Skeletal muscle cell (primary cell): ENCODE measurements around the gene NRROS.

Experiments
- DNase-seq: peaks from one replicate; pipeline ENCODE4 v3.0.0-alpha.2; 2010; ENCODE audit warnings: low read depth
- H3K4me3 ChIP-seq: 2 replicates; pipeline ENCODE4 v1.5.1; 2011; ENCODE audit warnings: low read depth, mild to moderate bottlenecking, control low read depth, low read length, moderate library complexity

Gene NRROS

GRCh38 chr3:196667056-196667825 is 27.7 kb downstream of the NRROS start:
- DNase-seq: no peak
- no peak overlapping the region for H3K4me3 ChIP-seq

- no peak for DNase-seq
- no peak overlapping the region for H3K4me3 ChIP-seq
Measured at GRCh38 chr3:196670339-196670738, 30.8 kb downstream of the NRROS start.

GRCh38 chr3:196673632-196674031 is 34.1 kb downstream of the NRROS start:
- H3K4me3 ChIP-seq: no peak overlapping the region

GRCh38 chr3:196677353-196677752 is 37.9 kb downstream of the NRROS start:
- DNase-seq: no peak
- no peak overlapping the region for H3K4me3 ChIP-seq

More at GRCh38 chr3:196673632-196674031, 34.1 kb downstream of the NRROS start:
- no peak for DNase-seq

GRCh38 chr3:196677931-196678330 is 38.4 kb downstream of the NRROS start:
- DNase-seq: no peak
- H3K4me3 ChIP-seq: no peak overlapping the region

- no peak for DNase-seq
- H3K4me3 ChIP-seq: no peak overlapping the region
Measured at GRCh38 chr3:196684548-196685407, 45.3 kb downstream of the NRROS start.

GRCh38 chr3:196686436-196686835 is 46.9 kb downstream of the NRROS start:
- no peak for DNase-seq
- H3K4me3 ChIP-seq: no peak overlapping the region

GRCh38 chr3:196688349-196688748 is 48.9 kb downstream of the NRROS start:
- DNase-seq: peak; percentile 99
- no peak overlapping the region for H3K4me3 ChIP-seq

- no peak overlapping the region for H3K4me3 ChIP-seq
- DNase-seq: no peak
Measured at GRCh38 chr3:196689941-196690660, 50.6 kb downstream of the NRROS start.

GRCh38 chr3:196691386-196691785 is 51.9 kb downstream of the NRROS start:
- no peak for DNase-seq
- H3K4me3 ChIP-seq: no peak overlapping the region

- DNase-seq: no peak
- no peak overlapping the region for H3K4me3 ChIP-seq
Measured at GRCh38 chr3:196694202-196694638, 54.7 kb downstream of the NRROS start.

GRCh38 chr3:196694941-196695848 is 55.7 kb downstream of the NRROS start:
- H3K4me3 ChIP-seq: no peak overlapping the region
- no peak for DNase-seq

- DNase-seq: no peak
- H3K4me3 ChIP-seq: no peak overlapping the region
Measured at GRCh38 chr3:196695849-196696226, 56.3 kb downstream of the NRROS start.

GRCh38 chr3:196697270-196697669 is 57.8 kb downstream of the NRROS start:
- no peak overlapping the region for H3K4me3 ChIP-seq
- no peak for DNase-seq

GRCh38 chr3:196699749-196700148 is 60.3 kb downstream of the NRROS start:
- no peak overlapping the region for H3K4me3 ChIP-seq

GRCh38 chr3:196700801-196701200 is 61.3 kb downstream of the NRROS start:
- no peak overlapping the region for H3K4me3 ChIP-seq
- no peak for DNase-seq

More at GRCh38 chr3:196699749-196700148, 60.3 kb downstream of the NRROS start:
- no peak for DNase-seq

- no peak for DNase-seq
- H3K4me3 ChIP-seq: no peak overlapping the region
Measured at GRCh38 chr3:196706327-196706726, 66.8 kb downstream of the NRROS start.

GRCh38 chr3:196706731-196707130 is 67.2 kb downstream of the NRROS start:
- no peak overlapping the region for H3K4me3 ChIP-seq
- DNase-seq: no peak

- H3K4me3 ChIP-seq: no peak overlapping the region
- DNase-seq: no peak
Measured at GRCh38 chr3:196707566-196707965, 68.1 kb downstream of the NRROS start.
